HG03354 (cell line): ENCODE data around the gene SOCS7.

Experiments
- ATAC-seq: cut with Tn5 transposase; IDR thresholded peaks from one replicate; pipeline ENCODE4 v1.9.1; 2021; ENCODE audit warnings: mild to moderate bottlenecking; ENCODE audit not compliant: unreplicated experiment, poor library complexity, severe bottlenecking

Gene SOCS7, protein sequence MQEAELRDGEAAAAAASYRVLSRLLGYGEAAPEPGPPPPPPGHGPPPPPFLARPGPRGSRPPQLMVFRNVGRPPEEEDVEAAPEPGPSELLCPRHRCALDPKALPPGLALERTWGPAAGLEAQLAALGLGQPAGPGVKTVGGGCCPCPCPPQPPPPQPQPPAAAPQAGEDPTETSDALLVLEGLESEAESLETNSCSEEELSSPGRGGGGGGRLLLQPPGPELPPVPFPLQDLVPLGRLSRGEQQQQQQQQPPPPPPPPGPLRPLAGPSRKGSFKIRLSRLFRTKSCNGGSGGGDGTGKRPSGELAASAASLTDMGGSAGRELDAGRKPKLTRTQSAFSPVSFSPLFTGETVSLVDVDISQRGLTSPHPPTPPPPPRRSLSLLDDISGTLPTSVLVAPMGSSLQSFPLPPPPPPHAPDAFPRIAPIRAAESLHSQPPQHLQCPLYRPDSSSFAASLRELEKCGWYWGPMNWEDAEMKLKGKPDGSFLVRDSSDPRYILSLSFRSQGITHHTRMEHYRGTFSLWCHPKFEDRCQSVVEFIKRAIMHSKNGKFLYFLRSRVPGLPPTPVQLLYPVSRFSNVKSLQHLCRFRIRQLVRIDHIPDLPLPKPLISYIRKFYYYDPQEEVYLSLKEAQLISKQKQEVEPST

DNA sequence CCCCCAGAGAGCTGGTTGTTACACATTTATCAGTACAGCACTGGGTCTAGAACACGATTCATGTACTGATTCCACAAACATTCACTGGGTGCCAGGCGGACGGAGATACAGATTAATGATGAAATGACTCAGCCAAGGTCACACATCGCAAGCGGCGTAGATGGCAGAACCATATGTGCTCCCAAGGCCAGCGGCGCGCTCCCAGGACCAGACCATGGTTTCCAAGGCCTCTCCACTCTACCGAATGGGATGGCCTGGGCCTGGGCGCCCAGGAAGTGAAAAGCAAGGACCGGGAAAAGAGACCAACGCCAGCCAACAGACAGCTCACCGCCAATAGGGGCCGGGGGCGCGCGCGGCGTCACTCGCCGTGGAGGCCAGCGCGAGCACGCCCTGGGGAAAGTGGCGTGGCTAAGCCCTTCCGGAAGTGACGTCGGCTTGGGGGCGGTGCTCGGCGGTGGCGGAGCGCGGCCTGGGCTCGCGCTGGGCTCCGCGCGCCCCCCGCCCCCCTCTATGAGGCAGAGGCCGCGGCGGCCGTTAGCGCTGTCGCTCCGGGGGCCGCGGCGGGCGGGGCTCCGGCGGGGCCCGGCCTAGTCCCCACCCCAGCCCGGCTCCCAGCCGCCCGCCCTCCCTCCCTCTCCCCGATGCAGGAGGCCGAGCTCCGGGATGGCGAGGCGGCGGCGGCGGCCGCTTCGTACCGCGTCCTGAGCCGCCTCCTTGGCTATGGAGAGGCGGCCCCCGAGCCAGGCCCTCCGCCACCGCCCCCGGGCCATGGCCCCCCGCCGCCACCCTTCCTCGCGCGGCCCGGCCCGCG lies at the start of gene SOCS7:
Gene SOCS7 (plus strand): TSS at position 433 of the 811 bp plus-strand sequence. CDS start 209 bp downstream, at position 642.
- peak; percentile 87 for ATAC-seq

DNA sequence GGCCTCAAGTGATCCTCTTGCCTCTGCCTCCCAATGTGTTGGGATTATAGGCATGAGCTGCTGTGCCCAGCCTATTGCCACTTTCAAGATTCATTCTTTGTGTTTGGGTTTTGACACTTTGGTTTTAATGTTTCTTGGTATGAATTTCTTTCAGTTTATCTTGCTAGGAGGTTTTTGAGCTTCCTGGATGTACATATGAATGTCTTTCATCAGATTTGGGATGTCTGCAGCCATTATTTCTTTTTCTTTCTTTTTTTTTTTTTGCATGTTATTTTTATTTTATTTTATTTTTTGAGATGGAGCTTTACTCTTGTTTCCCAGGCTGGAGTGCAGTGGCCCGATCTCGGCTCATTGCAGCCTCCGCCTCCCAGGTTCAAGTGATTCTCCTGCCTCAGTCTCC lies 36.1 kb upstream of the SOCS7 start:
- no peak for ATAC-seq

DNA sequence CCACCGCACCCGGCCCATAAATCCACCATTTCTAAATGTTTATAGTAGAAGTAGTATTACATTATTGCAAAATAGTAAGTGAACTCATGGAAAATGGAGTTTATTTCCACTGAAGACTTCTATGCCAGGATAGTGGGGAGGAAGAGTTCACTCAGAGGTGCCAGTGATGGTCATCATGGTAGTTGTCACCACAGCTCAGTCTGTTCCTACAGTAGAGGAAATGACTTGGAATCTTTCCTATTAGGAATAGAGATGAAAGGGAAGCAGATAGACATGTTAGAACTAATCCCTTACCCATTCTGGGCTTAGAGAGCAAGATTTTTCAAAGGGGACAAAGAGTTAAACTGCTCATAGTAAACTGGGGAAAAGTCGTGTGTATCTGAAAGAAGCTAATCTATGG lies 34.6 kb upstream of the SOCS7 start:
- ATAC-seq, result no peak

DNA sequence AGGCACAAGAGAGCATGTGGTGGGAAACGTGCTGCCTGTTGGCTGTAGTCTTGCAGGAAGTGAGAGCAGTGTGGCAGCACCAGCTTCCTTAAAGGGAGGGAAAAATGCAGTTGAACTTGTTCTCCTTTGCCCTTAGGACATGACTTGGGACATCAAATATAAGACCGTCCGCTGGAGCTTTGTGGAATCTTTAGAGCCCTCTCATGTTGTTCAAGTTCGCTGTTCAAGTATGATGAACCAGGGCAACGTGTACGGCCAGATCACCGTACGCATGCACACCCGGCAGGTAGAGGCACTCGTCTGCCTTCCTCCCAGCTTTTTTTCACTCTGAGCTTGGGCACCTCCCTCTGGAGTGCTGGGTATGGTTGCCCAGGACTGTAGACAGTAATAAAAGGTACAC lies 31.2 kb upstream of the SOCS7 start:
- no peak for ATAC-seq

DNA sequence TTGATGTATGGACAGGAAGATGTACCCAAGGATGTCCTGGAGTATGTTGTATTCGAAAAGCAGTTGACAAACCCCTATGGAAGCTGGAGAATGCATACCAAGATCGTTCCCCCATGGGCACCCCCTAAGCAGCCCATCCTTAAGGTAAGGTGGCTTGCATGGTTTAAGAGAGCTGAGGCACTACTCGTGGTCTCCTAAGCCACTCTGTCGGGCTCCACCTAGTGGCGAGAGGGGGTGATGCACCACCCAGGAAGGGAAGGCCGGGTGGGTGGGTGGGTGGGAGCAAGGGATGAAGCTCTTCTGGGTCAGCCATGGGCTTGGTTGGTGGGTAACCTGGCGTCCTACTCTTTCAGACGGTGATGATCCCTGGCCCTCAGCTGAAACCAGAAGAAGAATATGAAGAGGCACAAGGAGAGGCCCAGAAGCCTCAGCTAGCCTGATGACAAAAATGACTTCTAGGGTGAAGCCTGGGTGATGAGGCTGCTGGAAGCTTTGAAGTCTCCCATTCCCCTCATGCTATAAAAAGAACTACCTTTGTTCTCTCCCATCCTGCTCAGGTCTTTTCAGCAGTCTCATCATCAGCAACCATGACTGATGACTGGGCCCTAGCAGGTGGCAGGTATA lies 29.4 kb upstream of the SOCS7 start:
- ATAC-seq, result no peak

DNA sequence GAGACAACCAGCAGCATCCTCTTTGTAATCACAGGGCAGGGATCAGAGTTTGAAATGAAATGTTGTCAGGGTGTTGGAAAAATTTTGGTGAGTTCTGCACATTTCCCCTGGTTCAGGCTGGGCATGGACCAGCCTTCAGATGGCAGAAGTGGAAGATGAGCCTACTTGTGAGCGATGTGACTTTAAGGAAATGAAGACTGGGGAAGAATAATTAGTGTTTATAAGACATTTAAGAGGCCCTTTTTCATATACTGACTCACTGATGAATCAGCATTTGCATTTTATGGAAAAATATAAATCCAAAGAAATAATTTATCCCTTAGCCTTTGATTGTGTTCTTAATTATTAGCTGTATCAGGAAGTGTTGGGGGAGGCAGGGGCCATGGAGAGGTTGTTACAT lies 28.7 kb upstream of the SOCS7 start:
- no peak for ATAC-seq

DNA sequence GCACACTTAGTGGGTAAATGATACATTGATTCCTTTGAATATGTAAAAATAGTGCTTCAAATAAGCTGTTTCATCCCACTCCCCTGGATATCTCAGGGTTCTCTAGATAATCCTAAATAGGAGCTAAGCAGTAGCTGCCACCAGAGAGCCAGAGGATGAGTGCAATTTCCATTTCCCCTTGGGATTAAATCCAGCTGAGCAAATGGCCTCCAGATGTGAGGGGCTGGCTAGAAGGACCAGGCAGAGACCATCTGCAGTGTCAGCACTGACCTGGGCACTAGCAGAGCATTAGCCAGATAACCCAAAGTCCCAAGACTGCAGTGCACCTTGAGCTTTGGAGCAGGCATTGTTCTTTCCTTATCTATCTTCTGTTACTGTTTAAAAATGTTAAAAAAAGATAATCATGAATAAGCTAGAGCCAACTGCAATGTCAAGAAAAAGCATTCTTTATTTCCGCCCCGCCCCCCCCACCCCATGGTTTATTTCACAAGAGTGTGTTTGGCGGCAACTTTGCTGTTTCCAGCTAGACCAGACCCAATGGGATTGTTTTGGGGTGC lies 27.4 kb upstream of the SOCS7 start:
- no peak for ATAC-seq

DNA sequence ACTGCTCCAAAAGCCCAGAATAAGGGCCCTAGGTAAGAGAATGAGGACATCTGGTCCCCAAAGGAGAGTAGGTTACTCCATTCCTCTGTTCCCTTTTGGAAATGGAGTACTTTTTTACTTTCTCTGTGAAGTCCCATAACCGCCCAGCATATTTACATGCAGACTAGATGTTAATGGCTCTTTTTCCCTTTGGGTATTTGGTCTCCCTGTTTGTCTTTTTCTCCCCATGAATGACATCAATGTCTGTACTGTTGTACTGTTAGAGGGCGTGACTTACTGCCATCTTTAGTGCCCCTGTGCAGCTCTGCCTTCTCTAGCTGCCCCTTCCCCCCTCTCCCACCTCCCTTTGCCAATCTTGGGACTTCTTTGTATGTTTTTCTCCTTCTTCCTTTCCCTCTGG lies 26.9 kb upstream of the SOCS7 start:
- no peak for ATAC-seq

DNA sequence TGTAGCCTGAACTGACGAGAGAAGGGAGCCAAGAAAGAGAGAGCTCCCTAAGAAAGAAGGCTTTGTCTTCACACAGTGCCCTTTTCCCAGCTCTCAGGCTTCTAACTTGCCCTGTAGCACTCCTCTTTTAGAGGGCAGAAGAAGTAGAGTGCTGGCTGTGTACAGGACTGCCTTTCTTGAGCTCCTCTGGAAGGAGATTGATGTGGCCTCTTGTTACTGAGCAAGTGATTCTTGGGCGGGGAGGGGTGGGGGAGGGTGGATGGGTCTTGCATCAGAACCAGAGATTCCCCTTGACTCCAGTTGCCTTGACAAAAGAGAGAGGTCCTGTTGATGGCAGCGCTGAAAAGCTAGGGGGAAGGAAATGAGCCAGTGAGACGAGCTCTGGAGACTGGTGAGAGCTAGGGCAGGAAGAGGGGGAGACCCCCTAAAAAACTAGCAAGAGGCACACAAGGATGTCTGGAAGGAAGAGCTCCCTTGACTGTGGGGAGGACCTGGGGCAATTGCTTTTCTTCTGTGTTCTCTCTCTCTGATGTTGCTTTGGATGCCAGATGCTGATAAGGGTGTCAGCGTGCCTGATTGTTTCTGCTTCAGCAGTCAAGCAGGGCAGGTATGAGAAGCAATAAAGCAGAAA lies 26.3 kb upstream of the SOCS7 start:
- no peak for ATAC-seq

DNA sequence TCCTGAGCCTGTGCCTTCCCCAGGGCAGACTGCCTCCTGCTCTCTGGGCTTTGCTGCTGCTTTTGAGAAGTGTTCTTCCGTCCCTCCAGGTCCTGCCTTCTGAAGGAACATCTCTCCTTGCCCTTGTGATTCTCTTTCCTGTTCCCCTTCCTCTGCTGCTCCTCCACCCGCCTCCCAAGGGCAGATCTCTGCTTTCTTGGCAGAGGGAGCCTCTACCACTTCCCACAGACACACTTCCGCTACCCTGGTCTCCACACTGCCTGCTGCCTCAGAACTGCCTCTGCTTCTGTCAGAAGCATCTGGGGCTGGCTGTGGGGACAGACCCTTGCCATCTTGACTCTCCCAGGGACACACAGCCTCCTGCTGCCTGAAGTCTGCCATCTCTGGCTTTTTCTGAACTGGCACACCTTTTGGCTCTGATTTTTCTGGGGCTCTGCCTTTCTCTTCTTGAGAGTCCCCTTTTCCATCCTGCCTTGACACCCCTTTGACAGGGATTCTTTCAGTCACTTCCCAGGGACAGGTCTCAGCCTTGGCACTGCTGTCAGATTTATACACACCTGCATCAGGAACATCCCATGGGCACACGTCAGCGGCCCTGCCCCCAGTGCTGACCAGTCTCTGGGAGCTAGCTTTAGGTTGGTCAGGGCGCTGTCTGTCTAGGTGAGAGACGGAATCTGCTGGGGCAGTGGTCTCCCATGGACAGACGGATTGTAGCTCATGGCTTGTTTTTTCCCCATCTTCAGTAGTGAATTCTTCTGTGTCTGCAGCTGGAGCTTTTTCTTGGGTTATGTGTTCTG lies 24.4 kb upstream of the SOCS7 start:
- ATAC-seq, result no peak

DNA sequence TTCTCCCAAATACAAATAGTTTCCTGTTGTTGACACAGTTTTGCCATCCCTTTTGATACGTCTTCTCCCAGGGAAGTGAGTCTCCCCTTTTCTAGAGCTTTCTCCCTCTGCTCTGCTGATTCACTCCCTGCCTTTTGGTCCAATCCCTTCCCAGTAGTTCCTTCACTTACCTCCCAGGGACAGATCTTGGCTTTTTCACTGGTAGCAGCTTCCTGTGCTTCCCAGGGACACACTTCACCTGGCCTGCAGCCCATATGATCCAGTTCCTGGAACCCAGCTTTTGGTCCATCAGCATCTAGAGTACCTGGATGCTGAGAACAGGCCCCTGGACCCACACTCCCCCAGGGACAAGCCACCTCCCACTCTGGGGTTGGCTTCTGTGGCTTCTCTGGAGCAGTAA lies 23.7 kb upstream of the SOCS7 start:
- no peak for ATAC-seq

DNA sequence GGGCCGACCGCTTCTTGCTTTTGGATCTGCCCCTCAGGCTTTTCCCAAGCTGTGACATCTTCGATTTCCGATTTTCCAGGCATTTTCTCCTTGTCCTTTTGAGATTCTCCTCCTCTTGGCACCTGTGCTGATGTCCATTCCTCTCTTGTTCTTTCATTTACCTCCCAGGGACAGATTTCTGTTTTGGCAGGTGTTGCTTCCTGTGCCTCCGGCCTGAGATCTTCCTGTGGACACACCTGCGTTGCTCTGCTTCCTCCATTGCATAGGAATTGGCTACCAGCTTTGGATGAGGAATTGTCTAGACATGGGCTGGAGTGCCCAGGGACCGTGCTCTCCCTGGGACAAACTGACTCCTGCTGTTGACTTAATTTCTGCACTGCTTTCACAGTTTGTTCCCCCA lies 23.0 kb upstream of the SOCS7 start:
- ATAC-seq, result no peak

DNA sequence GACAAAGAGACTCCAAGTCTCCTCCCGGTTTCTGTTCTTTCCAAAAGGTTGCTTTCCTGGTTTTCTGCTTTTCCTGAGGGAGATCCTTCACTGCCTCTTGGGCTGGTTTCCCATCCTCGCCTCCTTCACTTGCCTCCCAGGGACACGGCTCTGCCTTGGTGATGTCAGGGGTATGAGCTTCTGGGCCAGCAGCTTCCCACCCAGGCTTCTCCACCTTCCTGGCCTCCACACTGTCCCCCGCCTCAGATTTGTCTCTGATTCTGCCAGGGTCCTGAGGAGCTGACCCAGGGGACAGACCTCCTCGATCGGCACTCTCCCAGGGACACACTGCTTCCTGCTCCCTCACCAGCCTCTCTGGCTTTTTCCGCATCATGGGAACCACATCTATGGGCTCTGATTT lies 22.4 kb upstream of the SOCS7 start:
- ATAC-seq, result no peak

DNA sequence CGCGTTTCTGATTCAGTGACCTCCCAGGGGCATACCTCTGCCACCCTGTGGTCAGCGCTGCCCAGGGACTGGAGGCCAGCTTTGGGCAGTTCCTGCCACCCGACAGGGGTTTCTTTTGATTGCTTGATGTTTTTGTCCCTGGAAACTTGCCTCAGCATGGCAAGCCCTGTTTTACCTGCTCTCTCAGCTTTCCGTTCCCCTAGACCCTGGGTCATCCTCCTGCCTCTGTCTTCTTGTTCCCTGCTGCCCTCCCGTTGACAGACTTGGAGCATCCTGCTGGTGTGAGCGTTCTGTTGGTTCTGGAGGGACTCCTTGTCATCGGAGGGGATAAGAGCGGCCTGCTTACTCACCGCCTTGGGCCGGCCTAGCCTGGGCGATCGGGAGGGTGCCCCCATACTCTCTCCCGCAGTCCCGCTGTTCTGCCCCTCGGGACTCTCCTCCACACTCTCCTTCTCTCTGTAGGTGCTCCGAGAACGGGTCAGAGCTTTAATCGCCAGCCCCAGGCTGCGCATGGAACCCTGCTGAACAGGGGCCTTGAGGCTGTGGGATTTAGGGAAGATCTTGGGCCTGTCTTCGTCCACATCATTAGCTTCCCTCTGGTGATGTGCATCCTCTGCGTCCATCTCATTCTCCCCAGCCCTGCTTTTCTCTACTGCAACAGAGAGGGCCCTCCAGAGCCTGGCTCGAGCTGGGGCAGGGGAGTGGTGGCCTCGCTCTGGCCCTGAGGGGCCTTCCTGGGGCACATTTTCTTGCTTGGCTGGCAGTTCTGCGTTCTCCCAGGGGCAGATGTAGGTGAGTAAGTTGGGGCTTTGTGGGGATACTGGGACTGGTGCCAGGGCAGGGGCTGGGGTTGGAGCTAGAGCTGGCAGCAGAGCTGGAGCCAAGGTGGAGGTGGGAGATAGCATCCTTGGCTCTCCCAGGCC lies 21.6 kb upstream of the SOCS7 start:
- ATAC-seq, result no peak

DNA sequence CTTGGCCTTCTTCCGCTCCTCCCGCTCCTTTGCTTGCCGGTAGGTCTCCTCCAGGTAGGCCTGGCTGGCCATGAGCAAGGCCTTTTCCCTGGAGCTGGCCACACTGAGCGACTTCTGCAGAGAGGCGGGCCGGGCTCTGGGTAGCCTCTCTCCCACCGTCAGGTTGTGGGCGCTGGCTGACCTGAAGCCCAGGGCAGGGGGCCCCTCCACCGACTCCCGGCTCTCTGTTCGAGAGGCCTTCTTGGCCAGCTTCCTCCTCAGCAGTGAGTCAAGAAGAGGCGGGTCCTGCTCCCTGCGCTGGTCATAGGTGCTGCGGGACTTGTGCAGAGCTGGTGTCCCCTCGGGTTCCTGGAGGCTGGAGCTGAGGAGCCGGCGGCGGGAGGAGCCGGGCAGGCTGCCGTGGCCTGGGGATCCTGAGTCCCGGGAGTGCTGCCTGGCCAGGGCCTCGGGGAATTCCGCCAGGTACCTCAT lies 20.7 kb upstream of the SOCS7 start:
- ATAC-seq, result no peak

DNA sequence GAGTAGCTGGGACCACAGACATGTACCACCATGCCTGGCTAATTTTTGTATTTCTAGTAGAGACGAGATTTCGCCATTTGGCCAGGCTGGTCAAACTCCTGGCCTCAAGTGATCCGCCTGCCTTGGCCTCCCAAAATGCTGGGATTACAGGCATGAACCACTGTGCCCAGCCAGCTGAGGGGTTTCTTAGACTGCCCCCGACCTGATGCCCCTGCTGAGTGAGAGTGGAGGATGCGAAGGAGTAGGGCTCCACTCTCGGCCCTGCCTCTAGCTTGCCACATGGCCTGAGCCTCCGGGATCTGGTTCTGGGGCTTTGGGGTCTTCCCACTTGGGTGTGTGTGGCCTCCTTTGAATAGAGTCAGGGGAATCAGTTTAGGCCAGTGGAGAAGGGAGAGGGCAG lies 18.9 kb upstream of the SOCS7 start:
- no peak for ATAC-seq

DNA sequence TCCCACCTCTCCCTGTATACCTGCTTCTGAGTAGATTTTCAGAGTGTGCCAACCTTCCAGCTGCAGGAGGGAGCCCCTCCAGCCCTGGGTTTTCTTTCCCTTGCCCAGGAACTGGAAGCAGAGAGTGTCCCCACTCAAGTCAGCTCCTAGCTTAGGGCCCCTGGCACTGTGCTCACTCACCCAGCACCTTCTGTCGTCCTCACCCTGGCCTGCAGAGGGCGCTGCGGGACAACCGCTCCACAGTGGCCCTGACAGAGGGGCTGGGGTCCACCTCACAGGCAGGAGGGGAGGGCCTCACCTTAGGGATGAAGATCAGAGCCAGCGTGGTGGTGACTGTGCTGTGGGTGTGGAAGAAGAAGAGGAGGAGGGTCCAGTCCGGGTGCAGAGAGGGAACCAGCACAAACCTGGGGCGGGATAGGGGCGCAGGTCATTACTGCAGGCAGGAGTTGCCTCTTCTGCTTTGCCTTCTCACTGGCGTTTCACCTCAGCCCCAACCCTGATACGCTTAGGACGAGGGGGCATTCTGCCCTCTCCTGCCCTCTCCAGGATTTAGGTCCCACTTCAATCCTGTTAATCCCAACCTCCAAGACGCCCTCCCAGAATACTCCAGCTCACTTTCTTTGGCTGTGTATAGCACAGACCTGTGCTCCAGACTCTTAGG lies 17.9 kb upstream of the SOCS7 start:
- ATAC-seq, result no peak
